ENCODE measurements around the gene TMC4.

Gene TMC4

DNA sequence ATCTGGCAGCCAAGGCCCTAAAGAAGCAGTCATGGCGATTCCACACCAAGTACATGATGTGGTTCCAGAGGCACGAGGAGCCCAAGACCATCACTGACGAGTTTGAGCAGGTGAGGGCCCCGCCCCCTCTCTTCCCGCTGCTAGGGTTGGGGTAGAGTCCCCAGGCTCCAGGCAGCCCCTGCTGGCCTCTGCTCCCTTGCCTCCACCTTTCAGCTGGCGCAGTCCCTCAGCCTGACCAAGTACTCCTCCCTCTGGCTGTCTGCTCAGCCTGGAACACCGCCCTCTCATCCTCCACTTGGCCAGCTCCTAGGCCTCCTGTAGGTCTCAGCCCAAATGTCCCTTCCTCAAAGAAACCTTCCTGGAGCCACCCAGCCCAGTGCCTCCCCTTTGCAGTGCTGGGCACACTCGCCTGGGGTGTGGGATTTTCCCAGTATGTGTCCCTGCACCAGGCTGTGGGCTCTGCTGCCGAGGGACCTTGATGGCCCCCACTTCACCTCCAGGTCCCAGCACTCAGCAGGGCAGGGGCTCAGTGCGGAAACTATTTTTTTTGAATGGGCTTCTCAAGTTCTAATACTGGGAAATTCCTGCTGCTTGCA lies 19.1 kb downstream of the TMC4 start:
- DNase-seq, result no peak

DNA sequence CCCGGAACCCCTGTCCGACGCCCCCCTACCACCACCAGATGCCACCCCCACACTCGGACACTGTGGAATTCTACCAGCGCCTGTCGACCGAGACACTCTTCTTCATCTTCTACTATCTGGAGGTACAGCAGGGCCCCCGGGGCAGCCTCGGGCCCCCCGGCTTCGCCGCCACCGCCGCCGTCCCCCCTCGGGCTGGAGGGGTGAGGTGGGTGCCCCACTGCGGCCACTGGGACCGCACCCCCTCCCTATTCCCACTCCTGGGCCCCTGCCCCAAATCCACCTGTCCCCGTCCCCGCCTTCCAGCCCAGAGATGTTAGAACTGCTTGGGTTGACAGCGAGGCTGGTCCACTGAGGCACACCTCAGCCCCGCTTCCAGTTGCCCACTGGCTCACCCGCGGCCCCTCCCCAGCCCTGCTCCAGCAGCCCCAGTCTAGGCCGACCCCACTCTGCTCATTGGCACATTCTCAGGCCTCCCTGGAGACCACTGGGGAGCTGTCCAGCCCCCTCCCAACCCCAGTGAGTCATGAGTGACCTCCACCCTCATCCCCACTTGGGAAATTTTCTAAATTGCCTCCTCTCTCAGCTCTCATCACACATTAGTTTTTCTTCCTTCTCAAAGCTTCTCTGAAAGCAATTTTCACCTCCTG lies 20.0 kb downstream of the TMC4 start:
- no peak for DNase-seq

DNA sequence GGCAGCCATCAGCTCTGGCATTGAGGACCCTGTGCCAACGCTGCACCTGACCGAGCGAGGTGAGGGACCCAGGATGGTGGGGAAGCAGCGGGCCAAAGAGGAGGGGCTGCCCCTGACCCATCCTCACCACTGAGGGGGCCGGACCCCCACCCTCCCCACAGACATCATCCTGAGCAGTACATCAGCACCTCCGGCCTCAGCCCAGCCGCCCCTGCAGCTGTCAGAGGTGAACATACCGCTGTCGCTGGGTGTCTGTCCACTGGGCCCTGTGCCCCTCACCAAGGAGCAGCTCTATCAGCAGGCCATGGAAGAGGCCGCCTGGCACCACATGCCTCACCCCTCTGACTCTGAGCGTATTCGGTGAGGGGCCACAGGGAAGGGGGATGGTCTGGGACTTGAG lies 20.7 kb downstream of the TMC4 start:
- DNase-seq, result no peak

DNA sequence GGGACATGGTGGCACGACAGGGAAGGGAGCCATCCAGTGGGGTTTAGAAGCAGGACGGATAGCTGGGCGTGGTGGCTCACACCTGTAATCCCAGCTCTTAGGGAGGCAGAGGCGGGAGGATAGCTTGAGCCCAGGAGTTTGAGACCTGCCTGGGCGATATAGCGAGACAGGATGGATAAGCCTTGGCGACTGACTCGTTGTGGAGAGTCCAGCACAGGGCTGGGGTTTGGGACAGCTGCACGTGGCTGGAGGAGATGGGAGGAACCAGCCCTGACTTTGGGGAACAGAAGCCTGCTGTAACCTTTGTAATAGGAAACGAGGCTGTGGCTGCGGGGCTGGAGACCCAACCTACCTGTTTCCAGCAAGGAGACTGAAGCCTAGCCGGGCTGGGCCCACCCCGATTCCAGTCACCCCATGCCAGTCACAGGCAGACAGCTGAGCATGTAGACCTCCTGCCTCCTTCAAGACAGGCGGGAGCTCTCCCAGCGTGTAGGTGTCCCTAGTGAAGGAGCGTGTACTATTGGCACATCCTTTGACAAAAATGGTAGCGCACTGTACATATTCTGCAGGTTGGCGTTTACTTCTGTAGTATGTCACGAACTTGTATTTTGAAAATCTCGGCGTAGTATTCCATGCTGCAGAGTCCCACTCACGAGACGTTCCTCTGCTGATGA lies 21.5 kb downstream of the TMC4 start:
- no peak for DNase-seq

DNA sequence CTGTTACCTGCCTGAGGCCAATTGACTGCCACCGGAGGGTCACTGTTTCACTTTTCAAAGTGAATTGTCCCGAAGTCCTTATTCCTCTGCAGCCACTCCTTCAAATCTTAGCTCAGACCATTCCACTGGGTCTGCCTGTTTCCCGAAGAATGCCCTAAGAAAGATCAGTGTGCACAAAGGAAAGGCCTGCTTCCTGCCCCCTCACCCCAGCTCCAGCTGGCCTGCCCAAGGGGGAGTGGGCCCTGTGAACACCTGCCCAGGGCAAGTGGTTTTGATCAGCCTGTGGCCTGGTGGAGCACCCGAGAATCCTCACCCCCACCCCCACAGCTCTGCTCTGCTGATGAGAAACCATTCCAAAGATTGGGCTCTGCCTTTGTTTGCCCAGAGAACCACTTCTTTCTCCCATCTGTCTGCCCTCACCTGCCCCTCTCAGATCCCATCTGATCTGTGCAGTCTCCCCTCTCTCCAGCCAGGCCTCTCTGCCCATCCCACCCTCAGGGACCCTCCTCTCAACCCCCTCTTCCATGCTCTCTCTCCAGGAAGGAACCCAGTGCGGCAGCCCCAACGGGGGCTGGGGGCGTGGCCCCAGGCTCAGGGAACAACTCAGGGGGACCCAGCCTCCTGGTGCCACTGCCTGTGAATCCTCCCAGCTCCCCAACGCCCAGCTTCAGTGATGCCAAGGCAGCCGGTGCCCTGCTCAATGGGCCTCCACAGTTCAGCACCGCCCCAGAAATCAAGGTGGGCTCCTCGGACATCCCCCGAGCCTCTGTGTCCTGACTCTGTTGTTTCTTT lies 23.7 kb downstream of the TMC4 start:
- DNase-seq, result no peak

DNA sequence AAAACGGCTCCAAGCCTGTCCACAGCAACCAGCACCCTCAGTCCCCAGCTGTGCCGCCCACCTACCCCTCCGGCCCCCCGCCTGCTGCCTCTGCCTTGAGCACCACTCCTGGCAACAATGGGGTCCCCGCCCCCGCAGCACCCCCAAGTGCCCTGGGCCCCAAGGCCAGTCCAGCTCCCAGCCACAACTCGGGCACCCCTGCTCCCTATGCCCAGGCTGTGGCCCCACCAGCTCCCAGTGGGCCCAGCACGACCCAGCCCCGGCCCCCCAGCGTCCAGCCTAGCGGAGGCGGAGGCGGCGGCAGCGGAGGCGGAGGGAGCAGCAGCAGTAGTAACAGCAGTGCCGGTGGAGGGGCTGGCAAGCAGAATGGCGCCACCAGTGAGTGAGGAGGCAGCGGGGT lies 24.8 kb downstream of the TMC4 start:
- no peak for DNase-seq

DNA sequence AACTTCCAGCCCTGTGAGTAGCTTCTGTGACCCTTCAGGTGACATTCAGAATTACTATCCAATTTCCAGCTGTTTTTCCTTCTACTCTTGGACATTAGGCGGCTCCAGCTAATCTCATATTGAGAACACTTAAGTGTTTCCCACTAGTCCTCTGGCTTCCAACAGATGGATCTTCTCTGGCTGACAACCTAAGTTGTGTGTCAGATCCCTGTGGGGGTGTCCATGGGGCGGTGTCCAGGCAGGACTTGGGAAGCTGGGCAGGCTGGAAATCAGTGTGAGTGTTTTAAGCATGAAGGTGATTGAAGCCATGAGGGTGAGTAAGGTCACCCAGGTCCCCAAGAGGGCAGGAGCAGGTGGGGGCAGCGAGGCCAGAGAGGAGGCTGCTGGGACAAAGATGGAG lies 25.3 kb downstream of the TMC4 start:
- DNase-seq, result no peak

DNA sequence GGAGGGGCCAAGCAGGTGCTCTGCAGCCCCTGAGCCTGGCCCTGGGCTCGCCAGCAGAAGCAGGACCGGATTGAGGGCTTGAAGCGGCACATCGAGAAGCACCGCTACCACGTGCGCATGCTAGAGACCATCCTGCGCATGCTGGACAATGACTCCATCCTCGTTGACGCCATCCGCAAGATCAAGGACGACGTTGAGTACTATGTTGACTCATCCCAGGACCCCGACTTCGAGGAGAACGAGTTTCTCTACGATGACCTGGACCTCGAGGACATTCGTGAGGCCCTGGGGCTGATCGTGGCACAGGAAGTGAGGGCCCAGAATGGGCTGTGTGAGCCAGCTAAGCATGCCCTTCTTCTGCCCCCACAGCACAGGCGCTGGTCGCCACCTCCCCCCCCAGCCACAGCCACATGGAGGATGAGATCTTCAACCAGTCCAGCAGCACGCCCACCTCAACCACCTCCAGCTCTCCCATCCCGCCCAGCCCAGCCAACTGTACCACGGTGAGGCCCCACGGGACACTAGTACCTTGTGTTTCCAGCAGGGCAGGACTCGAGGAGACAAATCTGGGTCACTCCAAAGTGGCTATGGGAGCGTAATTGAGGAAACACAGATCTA lies 27.3 kb downstream of the TMC4 start:
- no peak for DNase-seq

DNA sequence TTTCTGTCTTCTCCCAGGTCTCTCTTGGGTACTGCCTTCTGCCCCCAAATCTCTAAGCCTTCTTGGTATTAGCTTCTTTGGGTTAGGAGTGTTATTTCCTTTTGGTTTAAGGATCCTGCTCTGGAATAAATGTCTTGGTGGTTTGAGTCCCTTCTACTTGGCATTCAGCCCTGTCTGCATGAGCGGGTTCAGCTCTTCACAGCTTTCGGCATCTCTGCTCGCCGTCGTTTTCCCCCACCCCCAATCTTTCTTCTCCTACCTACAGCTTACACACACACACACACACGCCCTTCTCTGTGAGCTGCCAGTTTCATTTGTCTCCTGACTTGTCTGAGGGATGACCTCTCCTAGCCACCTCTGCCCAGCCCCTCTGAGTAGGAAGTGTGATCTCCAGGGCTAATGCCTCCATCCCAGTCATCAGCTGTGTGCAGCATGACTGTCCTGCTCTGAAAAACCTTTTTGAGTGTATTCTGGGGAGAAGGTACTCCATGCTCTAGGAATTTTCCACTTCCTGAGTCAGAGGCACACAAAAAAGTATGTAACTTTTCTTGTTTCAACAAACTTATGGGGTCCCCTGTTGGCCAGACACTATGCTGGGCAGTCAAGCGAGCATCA lies 30.7 kb downstream of the TMC4 start:
- DNase-seq, result no peak

DNA sequence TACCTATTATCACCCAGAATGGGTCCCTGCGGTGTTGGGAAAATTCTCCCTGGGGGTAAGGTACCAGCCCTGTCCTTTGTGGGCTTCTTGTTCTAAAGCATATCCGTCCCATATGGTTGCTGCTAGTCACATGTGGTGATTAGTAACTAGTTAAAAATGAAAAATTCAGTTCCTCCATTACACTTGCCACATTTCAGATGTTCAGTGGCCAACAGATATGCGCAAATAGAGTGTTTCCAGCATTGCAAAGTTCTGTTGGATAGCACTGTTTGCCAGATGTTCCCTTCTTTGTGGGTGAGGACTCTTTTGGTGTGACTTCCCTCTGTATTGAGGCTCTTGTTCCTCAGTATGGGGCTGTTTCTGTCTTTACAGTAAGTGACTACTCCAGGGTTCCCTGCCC lies 31.6 kb downstream of the TMC4 start:
- DNase-seq, result no peak

DNA sequence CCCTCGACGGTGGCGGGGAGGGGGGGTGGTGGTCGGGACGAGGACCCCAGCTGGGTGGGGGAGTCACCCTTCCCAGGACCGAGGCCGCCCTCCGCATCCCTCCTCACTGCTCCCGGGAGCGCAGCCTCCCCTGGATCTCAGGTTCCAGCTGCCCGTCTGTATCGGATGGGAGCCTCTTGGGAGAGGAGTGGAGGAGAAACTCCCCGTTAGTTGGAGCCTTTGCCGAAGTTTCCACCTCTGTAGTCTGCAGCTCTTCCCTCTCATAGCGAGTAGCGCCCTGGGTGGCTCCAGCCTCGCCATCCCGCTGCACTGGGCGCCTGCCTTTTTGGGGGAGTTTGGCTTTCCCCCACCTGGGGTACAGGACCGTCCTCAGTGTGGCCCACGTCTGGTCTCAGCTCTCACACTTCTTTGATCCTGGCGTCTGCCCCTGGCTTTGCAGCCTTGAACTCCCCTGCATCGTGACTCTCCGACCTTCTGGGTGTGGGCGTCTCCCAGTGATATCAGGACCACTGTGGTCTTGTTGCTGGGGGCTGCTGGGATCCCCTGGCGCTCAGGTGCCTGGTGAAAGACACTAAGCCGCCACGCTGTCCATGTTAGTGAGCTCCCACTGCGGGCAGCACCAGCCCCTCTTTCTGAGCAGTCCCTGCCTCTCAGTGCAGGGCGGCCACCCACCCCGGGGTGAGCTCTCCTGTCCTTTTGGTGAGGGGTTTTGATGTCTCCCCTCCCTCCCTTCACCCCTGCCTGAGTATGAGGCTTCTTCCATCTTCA lies 34.3 kb downstream of the TMC4 start:
- DNase-seq, result no peak

DNA sequence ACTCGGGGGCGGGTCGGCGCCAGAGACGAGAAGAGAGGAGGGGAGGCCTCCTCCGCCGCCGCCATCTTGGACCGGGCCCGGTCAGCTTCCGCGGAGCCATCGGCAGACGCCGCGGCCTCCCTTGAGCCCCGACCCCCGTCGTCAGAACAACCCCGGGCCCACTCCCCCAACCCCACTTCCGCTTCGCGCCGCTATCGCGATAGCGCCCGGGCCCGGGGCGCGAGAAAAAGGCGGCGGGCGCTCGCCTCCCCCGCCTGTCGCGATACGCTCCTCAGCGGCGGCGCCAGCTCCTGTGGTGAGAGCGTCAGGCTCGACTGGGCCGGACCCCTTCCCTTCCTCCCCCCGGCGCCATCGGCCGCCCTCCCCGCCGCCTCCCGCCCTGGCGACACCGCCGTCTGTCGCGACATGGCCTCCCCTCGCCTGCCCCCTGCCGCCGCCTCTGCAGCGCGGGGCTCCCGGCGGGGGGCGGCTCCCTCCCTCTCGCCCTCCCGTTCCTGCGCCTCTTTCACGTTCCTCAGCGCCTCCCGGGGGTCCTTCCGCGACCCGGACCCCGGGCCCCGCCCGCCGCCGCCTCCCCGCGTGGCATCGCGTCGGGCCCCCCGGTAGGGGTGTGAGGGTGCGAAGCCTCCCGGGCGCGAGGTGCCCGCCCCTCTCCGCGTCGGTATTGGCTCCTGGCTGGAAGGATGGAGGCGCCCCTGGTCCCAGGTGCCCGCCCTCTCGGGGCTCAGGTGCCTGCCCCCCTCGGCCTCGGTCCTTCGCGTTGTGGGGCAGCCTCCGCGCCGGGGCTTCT lies 35.1 kb downstream of the TMC4 start, which contains the start of gene CNOT3:
TSS of gene CNOT3 (plus strand) at position 64 of the 790 bp plus-strand sequence. CDS start 5,217 bp downstream, outside the sequence.
- DNase-seq, result no peak

DNA sequence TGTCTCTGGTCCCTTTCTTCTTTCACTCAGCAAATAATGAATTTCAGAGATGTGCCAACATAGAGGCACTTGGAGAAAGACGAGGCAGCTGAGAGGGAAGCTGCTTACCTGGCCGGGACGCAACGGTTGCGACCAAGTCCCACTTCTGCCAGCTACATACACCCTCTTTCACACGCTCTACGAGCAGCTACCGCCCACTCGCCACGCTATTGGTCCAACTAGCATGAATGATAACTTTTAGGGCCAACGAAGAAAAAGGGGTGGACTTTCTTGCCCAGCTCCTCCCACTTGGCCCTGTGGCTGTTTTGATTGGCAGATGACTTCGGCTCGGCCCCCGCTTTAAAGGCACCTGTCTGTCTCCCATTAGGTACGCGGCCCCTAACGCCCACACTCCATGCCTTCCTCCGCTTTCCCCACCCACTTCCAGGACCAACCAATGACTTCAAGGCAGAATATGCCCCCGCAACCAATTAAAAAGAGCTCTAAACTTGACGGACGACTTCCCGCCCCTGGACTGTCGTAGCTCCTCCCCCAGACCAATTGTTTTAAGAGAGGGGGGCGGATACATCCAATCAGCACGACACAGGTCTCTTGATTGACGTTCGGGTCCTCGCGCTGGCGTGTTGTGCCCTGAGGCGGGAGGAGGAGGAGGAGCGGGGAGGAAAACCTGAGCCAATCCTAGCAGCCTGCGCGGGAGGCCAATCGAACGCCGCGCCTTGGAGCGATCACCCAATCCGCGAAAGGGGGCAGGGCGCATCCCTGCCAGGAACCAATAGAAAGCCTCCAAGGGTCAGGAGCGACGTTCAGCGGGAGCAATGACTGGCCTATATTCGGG lies 35.9 kb downstream of the TMC4 start:
- peak; percentile 100 for DNase-seq

DNA sequence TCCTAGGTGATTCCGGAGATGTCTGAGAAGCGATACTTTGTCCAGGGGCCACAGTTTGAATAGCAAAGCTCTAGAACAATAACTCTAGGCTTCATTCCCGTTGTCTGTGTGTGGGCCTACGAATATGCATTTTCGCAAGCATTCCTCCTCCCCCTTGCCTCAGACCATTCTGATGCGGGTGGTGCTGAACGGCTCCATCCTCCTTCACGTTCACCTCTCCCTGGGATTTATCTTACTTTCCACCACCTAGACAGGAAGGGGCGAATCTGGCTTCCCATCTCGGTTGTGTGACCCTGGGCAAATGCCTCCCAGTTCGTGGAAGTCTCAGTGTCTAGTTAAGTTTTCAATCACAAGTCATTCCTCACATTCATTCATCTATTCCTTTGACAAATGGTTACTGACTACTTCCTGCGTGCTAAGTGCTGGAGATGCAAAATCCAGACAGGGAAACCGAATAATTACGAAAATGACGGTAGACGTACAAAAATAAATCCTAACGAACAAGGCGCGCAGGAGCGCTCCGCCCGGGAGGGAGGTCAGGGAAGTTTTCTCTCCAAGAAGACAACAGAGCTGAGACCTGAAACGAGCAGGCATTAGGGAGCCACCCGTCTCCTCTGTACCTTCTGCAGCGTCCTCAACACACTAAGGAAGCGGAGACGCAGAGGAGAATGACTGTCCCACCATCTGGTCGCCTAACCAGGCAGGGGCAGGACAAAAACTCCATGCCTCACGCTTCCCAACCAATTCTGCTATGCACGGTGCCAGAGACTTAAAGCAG lies 36.7 kb downstream of the TMC4 start:
- no peak for DNase-seq

DNA sequence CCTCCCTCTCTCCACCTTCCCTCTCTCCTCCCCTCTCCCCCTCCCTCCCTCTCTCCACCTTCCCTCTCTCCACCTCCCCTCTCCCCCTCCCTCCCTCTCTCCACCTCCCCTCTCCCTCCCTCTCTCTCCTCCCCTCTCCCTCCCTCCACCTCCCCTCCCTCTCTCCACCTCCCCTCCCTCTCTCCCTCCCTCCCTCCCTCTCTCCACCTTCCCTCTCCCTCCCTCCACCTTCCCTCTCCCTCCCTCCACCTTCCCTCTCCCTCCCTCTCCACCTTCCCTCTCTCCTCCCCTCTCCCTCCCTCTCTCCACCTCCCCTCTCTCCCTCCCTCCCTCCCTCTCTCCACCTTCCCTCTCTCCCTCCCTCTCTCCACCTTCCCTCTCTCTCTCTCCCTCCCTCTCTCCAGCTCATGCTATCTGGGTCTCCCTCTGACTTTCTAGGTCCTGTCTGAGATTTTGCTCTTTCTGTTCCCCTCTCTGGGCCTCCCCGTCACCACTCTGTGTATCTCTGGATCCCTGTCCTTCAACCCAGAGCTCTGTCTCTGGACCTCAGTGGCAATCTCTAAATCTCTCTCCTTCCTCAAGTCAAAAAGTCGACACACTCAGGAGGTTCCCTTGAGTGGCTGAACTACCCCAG lies 38.9 kb downstream of the TMC4 start:
- DNase-seq, result no peak

DNA sequence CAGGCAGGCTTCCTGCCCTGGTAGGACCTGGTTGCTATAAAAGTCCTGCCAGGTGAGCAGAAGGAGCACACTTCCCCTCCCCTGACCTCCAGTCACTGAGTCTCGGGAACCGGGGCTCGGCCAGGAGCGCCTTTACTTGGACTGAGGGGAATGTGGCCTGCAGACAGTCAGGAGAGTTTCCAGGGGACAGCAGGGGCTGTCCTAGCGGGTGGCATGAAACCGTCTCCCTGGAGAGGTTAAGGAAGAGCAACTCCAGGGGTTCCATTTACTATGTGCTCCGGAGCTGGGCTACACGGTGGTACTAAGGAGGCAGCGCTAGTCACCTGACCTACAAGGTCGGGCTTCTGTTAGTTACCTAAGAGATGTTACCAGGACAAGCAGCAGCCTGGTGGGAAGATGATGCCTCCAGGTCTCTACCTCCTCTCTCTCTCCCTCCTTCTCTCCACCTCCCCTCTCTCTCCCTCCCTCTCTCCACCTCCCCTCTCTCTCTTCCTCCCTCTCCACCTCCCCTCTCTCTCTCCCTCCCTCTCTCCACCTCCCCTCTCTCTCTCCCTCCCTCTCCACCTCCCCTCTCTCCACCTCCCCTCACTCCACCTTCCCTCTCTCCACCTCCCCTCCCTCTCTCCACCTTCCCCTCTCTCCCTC lies 39.5 kb downstream of the TMC4 start:
- DNase-seq, result peak; percentile 21

DNA sequence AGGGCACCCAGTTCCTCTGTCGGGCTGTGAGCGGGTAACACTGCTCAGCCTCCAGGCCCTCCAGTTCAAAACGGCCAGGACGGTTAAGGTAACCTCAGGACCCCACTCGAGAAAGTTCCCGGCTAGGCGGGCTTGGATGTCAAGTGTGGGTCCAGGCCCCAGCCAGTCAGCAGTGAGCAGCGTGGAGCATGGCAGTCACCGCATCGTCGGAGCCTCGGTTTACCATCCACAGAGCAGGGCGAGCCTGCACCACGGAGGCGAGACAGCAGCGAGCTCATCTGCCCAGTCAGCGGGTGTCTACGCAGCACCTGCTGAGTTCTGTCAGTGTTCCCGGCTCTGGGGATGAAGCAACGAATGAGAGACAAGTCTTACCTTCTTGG lies 43.4 kb downstream of the TMC4 start:
- no peak for DNase-seq

Data from T1000 (cell line).